ENCODE measurements around the gene STYXL2.

Gene STYXL2

GRCh38 chr1:167137793-167138510, 44.1 kb downstream of the STYXL2 start:
- DNase-seq, result no peak

DNA sequence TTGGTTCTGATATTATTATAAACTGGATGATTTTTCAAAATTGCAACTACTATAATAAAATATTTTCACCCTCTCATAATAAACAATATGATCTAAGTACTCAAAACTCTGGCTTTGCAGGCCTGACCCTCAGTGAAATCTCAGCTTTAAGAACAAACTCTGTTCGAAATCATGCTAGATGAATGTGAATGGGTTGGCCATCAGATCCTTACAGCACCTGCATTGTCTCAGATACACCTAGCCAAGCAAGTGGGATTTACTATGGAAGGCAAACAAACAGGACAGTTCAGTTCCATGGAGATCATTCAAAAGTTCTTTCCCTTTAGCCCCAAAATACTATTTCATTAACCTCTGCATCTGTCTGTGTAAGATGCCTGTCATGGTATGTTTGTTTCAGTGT, 44.8 kb downstream of the STYXL2 start:
- no peak for DNase-seq

DNA sequence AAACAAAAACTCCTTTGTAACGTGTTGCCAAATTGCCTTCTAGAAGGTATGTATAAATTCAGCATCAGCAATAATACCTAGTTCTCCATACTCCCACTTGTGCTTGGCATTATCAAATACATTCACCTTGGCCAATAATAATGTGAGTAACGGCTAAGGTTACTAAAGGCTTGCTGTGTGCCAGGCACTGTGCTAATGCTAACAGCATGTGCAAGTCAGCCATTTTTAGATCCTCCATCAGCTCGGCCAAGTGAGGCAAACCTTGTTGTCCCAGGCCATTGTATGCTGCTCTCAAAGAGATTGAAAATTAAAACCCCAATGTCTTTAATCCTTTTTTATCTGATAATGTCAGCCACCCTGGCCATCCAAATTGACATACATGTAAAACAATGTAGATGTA, 48.1 kb downstream of the STYXL2 start:
- no peak for DNase-seq

All from NCI-H1930 (cell line).